Mesendoderm (in vitro differentiated cells): ENCODE results near the gene ARHGEF16.

Experiments
- DNase-seq: peaks from one replicate; pipeline ENCODE4 v3.0.0; 2013
- H2AK5ac ChIP-seq: 2 replicates; pipeline ENCODE4 v1.6.1; 2013; ENCODE audit warnings: low read length, inconsistent platforms
- H2BK120ac ChIP-seq: 2 replicates; pipeline ENCODE4 v1.6.1; 2013; ENCODE audit warnings: low read depth, mild to moderate bottlenecking, low read length, moderate library complexity, mixed read lengths
- H2BK15ac ChIP-seq: replicated peaks from 2 replicates; pipeline ENCODE4 v1.6.1; 2013; ENCODE audit warnings: low read depth, mild to moderate bottlenecking, moderate library complexity
- H2BK5ac ChIP-seq: 2 replicates; pipeline ENCODE4 v1.6.1; 2013; ENCODE audit warnings: low read length, inconsistent platforms
- H3K18ac ChIP-seq: 2 replicates; pipeline ENCODE4 v1.6.1; 2013; ENCODE audit warnings: mild to moderate bottlenecking, low read length, mixed read lengths
- H3K23ac ChIP-seq: one replicate; pipeline ENCODE4 v1.6.1; 2013; ENCODE audit warnings: low read length
- H3K27ac ChIP-seq: 2 replicates; pipeline ENCODE4 v1.5.1; 2013; ENCODE audit warnings: low read depth, mild to moderate bottlenecking, inconsistent platforms, low read length, moderate library complexity
- H3K27me3 ChIP-seq: 2 replicates; pipeline ENCODE4 v1.6.1; 2013; ENCODE audit warnings: low read length, control low read depth, mild to moderate bottlenecking, inconsistent platforms; ENCODE audit not compliant: insufficient read depth, poor library complexity
- H3K36me3 ChIP-seq: 2 replicates; pipeline ENCODE4 v1.6.1; 2013; ENCODE audit warnings: low read length, inconsistent platforms; ENCODE audit not compliant: control insufficient read depth, insufficient read depth
- H3K4ac ChIP-seq: one replicate; pipeline ENCODE4 v1.6.1; 2013; ENCODE audit warnings: low read depth, mild to moderate bottlenecking, low read length, moderate library complexity
- H3K4me1 ChIP-seq: 2 replicates; pipeline ENCODE4 v1.6.1; 2013; ENCODE audit warnings: low read depth, low read length, inconsistent platforms; ENCODE audit not compliant: control insufficient read depth
- H3K4me2 ChIP-seq: 2 replicates; pipeline ENCODE4 v1.6.1; 2013; ENCODE audit warnings: low read length
- H3K4me3 ChIP-seq: 2 replicates; pipeline ENCODE4 v1.5.1; 2013; ENCODE audit warnings: mild to moderate bottlenecking, low read length
- H3K56ac ChIP-seq: one replicate; pipeline ENCODE4 v1.6.1; 2013; ENCODE audit warnings: low read length
- H3K79me1 ChIP-seq: 2 replicates; pipeline ENCODE4 v1.6.1; 2013; ENCODE audit warnings: low read length, inconsistent platforms
- H3K79me2 ChIP-seq: 2 replicates; pipeline ENCODE4 v1.6.1; 2013; ENCODE audit warnings: mild to moderate bottlenecking, low read length; ENCODE audit not compliant: control insufficient read depth, insufficient read depth
- H3K9ac ChIP-seq: 2 replicates; pipeline ENCODE4 v1.6.1; 2013; ENCODE audit warnings: low read length, inconsistent platforms
- H4K5ac ChIP-seq: one replicate; pipeline ENCODE4 v1.6.1; 2013; ENCODE audit warnings: low read length
- H4K8ac ChIP-seq: one replicate; pipeline ENCODE4 v1.6.1; 2013; ENCODE audit warnings: low read depth, mild to moderate bottlenecking, control low read depth, low read length, moderate library complexity
- WGBS: extraction: QIAGEN DNeasy Blood & Tissue Kit; methylation state at CpG from one replicate; pipeline ENCODE4 v1.1.7; 2013; ENCODE audit warnings: low lambda C conversion rate, missing lambda C conversion rate; ENCODE audit not compliant: insufficient coverage; ENCODE audit errors: extremely low coverage; 5-methylcytosine and 5-hydroxymethylcytosine counted together

Gene ARHGEF16

GRCh38 chr1:3419415-3420204 is 34.9 kb upstream of the ARHGEF16 start:
- no peaks in the 10 kb centered on the region for H3K79me1 ChIP-seq
- no peak for DNase-seq
- no peaks in the 10 kb centered on the region for H3K27me3 ChIP-seq
- no peak overlapping the region for H3K27ac ChIP-seq
- H3K18ac ChIP-seq = no peak overlapping the region
- no peak overlapping the region for H4K5ac ChIP-seq
- no peak overlapping the region for H2BK5ac ChIP-seq
- no peak overlapping the region for H3K4me3 ChIP-seq
- H2AK5ac ChIP-seq = no peak overlapping the region
- H3K56ac ChIP-seq = no peak overlapping the region
- H3K9ac ChIP-seq = no peak overlapping the region
- no CpG with 5 or more reads among the region's 15 CpGs for WGBS
- H4K8ac ChIP-seq = no peak overlapping the region
- H3K4ac ChIP-seq = no peak overlapping the region
- no peak overlapping the region for H2BK15ac ChIP-seq
- no peak overlapping the region for H3K23ac ChIP-seq
- no peak overlapping the region for H2BK120ac ChIP-seq
- no peaks in the 10 kb centered on the region for H3K36me3 ChIP-seq
- no peaks in the 10 kb centered on the region for H3K79me2 ChIP-seq
- H3K4me1 ChIP-seq = no peaks in the 10 kb centered on the region
- no peak overlapping the region for H3K4me2 ChIP-seq

GRCh38 chr1:3420218-3420951 is 34.1 kb upstream of the ARHGEF16 start:
- no peak overlapping the region for H3K4ac ChIP-seq
- H3K79me2 ChIP-seq = no peaks in the 10 kb centered on the region
- no peak overlapping the region for H3K18ac ChIP-seq
- no peaks in the 10 kb centered on the region for H3K27me3 ChIP-seq
- no peak overlapping the region for H2BK120ac ChIP-seq
- no peak overlapping the region for H2BK15ac ChIP-seq
- no peak overlapping the region for H3K9ac ChIP-seq
- no peak for DNase-seq
- H3K79me1 ChIP-seq = no peaks in the 10 kb centered on the region
- H3K23ac ChIP-seq = no peak overlapping the region
- no peak overlapping the region for H2AK5ac ChIP-seq
- H3K36me3 ChIP-seq = no peaks in the 10 kb centered on the region
- H3K4me3 ChIP-seq = no peak overlapping the region
- no peak overlapping the region for H2BK5ac ChIP-seq
- H3K4me2 ChIP-seq = no peak overlapping the region
- no peak overlapping the region for H3K56ac ChIP-seq
- H3K27ac ChIP-seq = no peak overlapping the region
- H3K4me1 ChIP-seq = no peaks in the 10 kb centered on the region
- WGBS = no CpG with 5 or more reads among the region's 23 CpGs
- H4K5ac ChIP-seq = no peak overlapping the region
- H4K8ac ChIP-seq = no peak overlapping the region

- Histone ChIP-seq H3K4me1 (no peaks in the 10 kb centered on the region), H3K18ac (no peak overlapping the region), H3K79me2 (no peaks in the 10 kb centered on the region), H3K27ac (no peak overlapping the region), H3K56ac (no peak overlapping the region), H2BK120ac (no peak overlapping the region), H2BK15ac (no peak overlapping the region), H2BK5ac (no peak overlapping the region), H3K36me3 (no peaks in the 10 kb centered on the region), H3K27me3 (no peaks in the 10 kb centered on the region), H3K23ac (no peak overlapping the region), H3K4me2 (no peak overlapping the region), H3K4ac (no peak overlapping the region), H4K5ac (no peak overlapping the region), H2AK5ac (no peak overlapping the region), H4K8ac (no peak overlapping the region), H3K4me3 (no peak overlapping the region), H3K9ac (no peak overlapping the region), H3K79me1 (no peaks in the 10 kb centered on the region)
- WGBS = no CpG with 5 or more reads among the region's 14 CpGs
- DNase-seq = no peak
Measured at GRCh38 chr1:3422638-3423037, 31.8 kb upstream of the ARHGEF16 start.

- H3K4me1 ChIP-seq = no peaks in the 10 kb centered on the region
- no peaks in the 10 kb centered on the region for H3K79me2 ChIP-seq
- no peak overlapping the region for H3K27ac ChIP-seq
- no peak overlapping the region for H3K4ac ChIP-seq
- no peaks in the 10 kb centered on the region for H3K27me3 ChIP-seq
- no peak overlapping the region for H4K8ac ChIP-seq
- no peak overlapping the region for H3K4me2 ChIP-seq
- no peak overlapping the region for H2BK5ac ChIP-seq
- H3K18ac ChIP-seq = no peak overlapping the region
- H3K36me3 ChIP-seq = no peaks in the 10 kb centered on the region
- H3K79me1 ChIP-seq = no peaks in the 10 kb centered on the region
- no peak for DNase-seq
- H3K56ac ChIP-seq = no peak overlapping the region
- no CpG with 5 or more reads among the region's 23 CpGs for WGBS
- no peak overlapping the region for H4K5ac ChIP-seq
- H2BK120ac ChIP-seq = no peak overlapping the region
- no peak overlapping the region for H2BK15ac ChIP-seq
- no peak overlapping the region for H3K4me3 ChIP-seq
- no peak overlapping the region for H3K23ac ChIP-seq
- no peak overlapping the region for H2AK5ac ChIP-seq
- no peak overlapping the region for H3K9ac ChIP-seq
Measured at GRCh38 chr1:3423245-3423829, 31.1 kb upstream of the ARHGEF16 start.

- Histone ChIP-seq H3K56ac (no peak overlapping the region), H4K5ac (no peak overlapping the region), H2BK5ac (no peak overlapping the region), H3K4me2 (no peak overlapping the region), H3K36me3 (no peaks in the 10 kb centered on the region), H3K27ac (no peak overlapping the region), H3K9ac (no peak overlapping the region), H3K27me3 (no peaks in the 10 kb centered on the region), H3K4me3 (no peak overlapping the region), H3K18ac (no peak overlapping the region), H3K4me1 (no peaks in the 10 kb centered on the region), H2AK5ac (no peak overlapping the region), H4K8ac (no peak overlapping the region), H3K79me1 (no peaks in the 10 kb centered on the region), H2BK120ac (no peak overlapping the region), H3K79me2 (no peaks in the 10 kb centered on the region), H3K23ac (no peak overlapping the region), H3K4ac (no peak overlapping the region), H2BK15ac (no peak overlapping the region)
- no CpG with 5 or more reads among the region's 28 CpGs for WGBS
- DNase-seq = no peak
Measured at GRCh38 chr1:3423896-3424611, 30.4 kb upstream of the ARHGEF16 start.
